ENCODE measurements around the gene ZNF385A.

DNA sequence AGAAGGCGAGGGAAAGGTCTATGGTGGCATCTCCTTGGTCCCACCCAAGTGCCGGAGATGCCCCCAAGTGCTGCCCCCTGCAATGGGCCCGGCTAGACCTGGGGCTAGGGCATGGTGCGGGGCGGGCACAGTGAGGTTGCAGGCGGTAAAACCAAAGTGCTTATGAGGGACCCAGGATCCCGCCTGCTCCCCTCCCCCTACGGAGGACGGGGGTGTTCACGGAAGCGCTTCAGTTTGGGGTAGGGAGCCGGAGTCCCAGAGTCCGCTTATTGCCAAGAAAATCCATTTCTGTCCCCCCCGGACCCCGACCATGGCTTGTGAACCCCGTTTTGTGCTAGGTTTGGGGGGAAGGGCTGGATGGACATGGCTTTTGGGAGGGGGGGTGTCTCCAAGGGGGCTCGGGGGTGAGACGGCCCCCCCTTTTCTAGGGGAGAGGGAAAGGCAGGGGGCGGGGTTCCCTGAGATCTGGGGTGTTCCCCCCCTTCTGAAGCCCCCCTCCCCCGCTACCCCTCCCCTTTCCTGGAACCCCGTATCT is 14.9 kb downstream of the ZNF385A start:
- no peak for TF ChIP-seq EZH2 (IDR thresholded peaks at IDR 0.05; ENCODE audit: borderline replicate concordance, low read depth, low read length, poor library complexity, severe bottlenecking)
- TF ChIP-seq, protein P1, sequence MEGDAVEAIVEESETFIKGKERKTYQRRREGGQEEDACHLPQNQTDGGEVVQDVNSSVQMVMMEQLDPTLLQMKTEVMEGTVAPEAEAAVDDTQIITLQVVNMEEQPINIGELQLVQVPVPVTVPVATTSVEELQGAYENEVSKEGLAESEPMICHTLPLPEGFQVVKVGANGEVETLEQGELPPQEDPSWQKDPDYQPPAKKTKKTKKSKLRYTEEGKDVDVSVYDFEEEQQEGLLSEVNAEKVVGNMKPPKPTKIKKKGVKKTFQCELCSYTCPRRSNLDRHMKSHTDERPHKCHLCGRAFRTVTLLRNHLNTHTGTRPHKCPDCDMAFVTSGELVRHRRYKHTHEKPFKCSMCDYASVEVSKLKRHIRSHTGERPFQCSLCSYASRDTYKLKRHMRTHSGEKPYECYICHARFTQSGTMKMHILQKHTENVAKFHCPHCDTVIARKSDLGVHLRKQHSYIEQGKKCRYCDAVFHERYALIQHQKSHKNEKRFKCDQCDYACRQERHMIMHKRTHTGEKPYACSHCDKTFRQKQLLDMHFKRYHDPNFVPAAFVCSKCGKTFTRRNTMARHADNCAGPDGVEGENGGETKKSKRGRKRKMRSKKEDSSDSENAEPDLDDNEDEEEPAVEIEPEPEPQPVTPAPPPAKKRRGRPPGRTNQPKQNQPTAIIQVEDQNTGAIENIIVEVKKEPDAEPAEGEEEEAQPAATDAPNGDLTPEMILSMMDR (conservative IDR thresholded peaks at IDR 0.05; ENCODE audit: low read depth, low read length): no peak

Measured in A673 (cell line).